HepG2 (cell line): Measurements from ENCODE around the gene TNFRSF9. TPM values are rescaled to one million over a fixed set of nuclear protein-coding genes. Genes with fewer than 3 reads are reported as not detected.

Experiments used
- ATAC-seq: fragments of 200-7000 bp; cut with Tn5 transposase; 3 replicates; pipeline ENCODE4 v1.9.1; 2020; ENCODE audit warnings: mild to moderate bottlenecking, moderate library complexity
- BruUV-seq: library from RNA; stranded (reverse); fragments of 400-500 nt; replicated peaks from 2 replicates; lab custom pipeline; 2021; lab: Mats Ljungman, UMichigan
- CTCF ChIA-PET: fragments of 300-600 bp; formaldehyde crosslinking; extraction: SDS; loops from one replicate; lab custom pipeline; 2021; ENCODE audit warnings: low total read pairs, inconsistent platforms, low intra/inter-chr PET ratio; lab: Yijun Ruan, JAX
- POLR2A ChIA-PET: fragments of 350-600 bp; sonication (Branson Sonifier 250); formaldehyde crosslinking; loops from one replicate; lab custom pipeline; 2020; ENCODE audit warnings: antibody characterized with exemption, inconsistent platforms; lab: Yijun Ruan, JAX
- DNase-seq: peaks from one replicate; pipeline ENCODE4 v3.0.0-alpha.2; 2015; ENCODE audit warnings: low spot score
- FAIRE-seq: peaks from 3 replicates; lab custom pipeline; 2011; peaks lifted over from hg19 to GRCh38; lab: Jason Lieb, UNC
- H2AFZ ChIP-seq: one replicate; pipeline ENCODE4 v1.6.1; 2011; ENCODE audit warnings: low read length, inconsistent platforms
- H3K27ac ChIP-seq: fragments of 300-600 bp; 3 replicates; pipeline ENCODE4 v1.8.0; 2011; ENCODE audit warnings: mixed run types, mild to moderate bottlenecking, mixed read lengths, low read length, inconsistent platforms; ENCODE audit not compliant: insufficient read depth; ENCODE audit errors: extremely low read length
- H3K27me3 ChIP-seq, 2 experiments: fragments of 200-600 bp in 1 of 2; 2 replicates in 1 of 2; 3 replicates in 1 of 2; pipeline versions ENCODE4 v1.6.0 to v1.8.0; 2011; ENCODE audit warnings: low read length in 2 of 2, mild to moderate bottlenecking in 2 of 2, moderate library complexity in 2 of 2, inconsistent platforms in 1 of 2; ENCODE audit not compliant: insufficient read depth in 2 of 2, control insufficient read depth in 1 of 2
- H3K36me3 ChIP-seq, 2 experiments: fragments of 200-600 bp in 1 of 2; replicated peaks in 1 of 2; 2 replicates in 1 of 2; 3 replicates in 1 of 2; pipeline versions ENCODE4 v1.5.1 to v1.8.0; 2011; ENCODE audit warnings: low read length in 2 of 2, inconsistent platforms in 1 of 2; ENCODE audit not compliant: insufficient read depth in 2 of 2, control insufficient read depth in 1 of 2
- H3K4me1 ChIP-seq: 2 replicates; pipeline ENCODE4 v1.5.1; 2012; ENCODE audit warnings: low read length, inconsistent platforms; ENCODE audit not compliant: insufficient read depth
- H3K4me2 ChIP-seq: 2 replicates; pipeline ENCODE4 v1.6.0; 2011; ENCODE audit warnings: low read depth, low read length, inconsistent platforms
- H3K4me3 ChIP-seq, 3 experiments: fragments of 200-600 bp in 1 of 3; sonication (generic), shearing (Covaris generic) in 1 of 3; replicated peaks in 1 of 3; 2 replicates each; pipeline ENCODE4 v1.5.1; 2011 to 2016; ENCODE audit warnings: low read length in 3 of 3, inconsistent platforms in 2 of 3, low read depth in 2 of 3, mild to moderate bottlenecking in 2 of 3, control low read depth in 1 of 3, mixed read lengths in 1 of 3; ENCODE audit not compliant: insufficient read depth in 1 of 3
- H3K79me2 ChIP-seq: one replicate; pipeline ENCODE4 v1.6.1; 2011; ENCODE audit warnings: low read length, inconsistent platforms; ENCODE audit not compliant: insufficient read depth
- H3K9ac ChIP-seq: 2 replicates; pipeline ENCODE4 v1.6.0; 2011; ENCODE audit warnings: mild to moderate bottlenecking, low read depth, low read length, inconsistent platforms; ENCODE audit not compliant: insufficient read depth
- H3K9me3 ChIP-seq: 2 replicates; pipeline ENCODE4 v1.5.1; 2012; ENCODE audit warnings: mild to moderate bottlenecking, low read length
- H4K20me1 ChIP-seq: 2 replicates; pipeline ENCODE4 v1.6.0; 2011; ENCODE audit warnings: inconsistent platforms, mild to moderate bottlenecking, low read length, moderate library complexity; ENCODE audit not compliant: insufficient read depth
- BCL6 ChIP-seq: IDR thresholded peaks from 2 replicates; pipeline ENCODE4 v1.6.1; 2016; ENCODE audit warnings: missing genetic modification reagents, missing compliant biosample characterization
- CBX5 ChIP-seq: sonication (generic); formaldehyde crosslinking; IDR thresholded peaks from 2 replicates; pipeline ENCODE4 v1.4.0; 2020; ENCODE audit warnings: missing genetic modification reagents, borderline replicate concordance
- HOXA7 ChIP-seq: sonication (generic); formaldehyde crosslinking; IDR thresholded peaks from 2 replicates; pipeline ENCODE4 v1.8.1; 2022; ENCODE audit warnings: mild to moderate bottlenecking, missing genetic modification reagents, moderate library complexity
- MYPOP ChIP-seq: sonication (generic); formaldehyde crosslinking; IDR thresholded peaks from 2 replicates; pipeline ENCODE4 v1.8.1; 2023; ENCODE audit warnings: mild to moderate bottlenecking, moderate library complexity, missing genetic modification reagents
- PHB2 ChIP-seq: fragments of 450-650 bp; IDR thresholded peaks from 2 replicates; pipeline ENCODE4 v1.6.1; 2018; ENCODE audit not compliant: partially characterized antibody
- POLR2AphosphoS2 ChIP-seq: IDR thresholded peaks from 2 replicates; pipeline ENCODE4 v1.6.1; 2011; ENCODE audit warnings: low read depth, low read length, improper control_type of control experiment
- SMARCE1 ChIP-seq: fragments of 450-650 bp; IDR thresholded peaks from 2 replicates; pipeline ENCODE4 v1.6.1; 2017; ENCODE audit warnings: borderline replicate concordance
- SSRP1 ChIP-seq: IDR thresholded peaks from 2 replicates; pipeline ENCODE4 v1.6.1; 2016; ENCODE audit warnings: control low read depth
- TBX3 ChIP-seq: fragments of 450-650 bp; IDR thresholded peaks from 2 replicates; pipeline ENCODE4 v1.6.1; 2017; ENCODE audit warnings: antibody characterized with exemption, mild to moderate bottlenecking, inconsistent platforms, borderline replicate concordance
- ZBTB2 ChIP-seq: sonication (generic); formaldehyde crosslinking; IDR thresholded peaks from 2 replicates; pipeline ENCODE4 v1.8.0; 2022; ENCODE audit warnings: low read depth, missing genetic modification reagents
- ZBTB20 ChIP-seq: sonication (generic); formaldehyde crosslinking; IDR thresholded peaks from 2 replicates; pipeline ENCODE4 v1.8.1; 2023; ENCODE audit warnings: missing genetic modification reagents, low read depth, mild to moderate bottlenecking, borderline replicate concordance
- ZNF513 ChIP-seq: sonication (generic); formaldehyde crosslinking; conservative IDR thresholded peaks from 2 replicates; pipeline ENCODE4 v1.5.0; 2020; ENCODE audit warnings: missing genetic modification reagents
- ZNF670 ChIP-seq: sonication (generic); formaldehyde crosslinking; IDR thresholded peaks from 2 replicates; pipeline ENCODE4 v1.8.0; 2022; ENCODE audit warnings: mild to moderate bottlenecking, missing genetic modification reagents, borderline replicate concordance
- ZNF75D ChIP-seq: sonication (generic); formaldehyde crosslinking; IDR thresholded peaks from 2 replicates; pipeline ENCODE4 v1.8.1; 2023; ENCODE audit warnings: missing genetic modification reagents, mild to moderate bottlenecking, borderline replicate concordance
- ZZZ3 ChIP-seq: sonication (generic); formaldehyde crosslinking; IDR thresholded peaks from 2 replicates; pipeline ENCODE4 v1.4.0; 2020; ENCODE audit warnings: missing genetic modification reagents, mild to moderate bottlenecking, borderline replicate concordance
- WGBS: methylation state at CpG from one replicate; pipeline ENCODE4 v1.1.6; 2017; ENCODE audit warnings: low lambda C conversion rate; 5-methylcytosine and 5-hydroxymethylcytosine counted together
- in situ Hi-C: cut with HindIII; loops from 2 replicates; pipeline ENCODE4 v1.10.0; 2017; ENCODE audit warnings: low pct_unique_long_range_greater_than_20kb; ENCODE audit not compliant: extremely low pct_ligation_motif_present
- intact Hi-C: fragments of 100-400 bp; cut with micrococcal nuclease; formaldehyde crosslinking; loops from one replicate; pipeline ENCODE4 v1.10.0; 2022; ENCODE audit not compliant: unreplicated experiment
- polyA plus RNA-seq, 8 experiments: library from polyadenylated mRNA; depleted of rRNA in 3 of 8; stranded (reverse) in 7 of 8; unstranded in 1 of 8; fragments of >200 nt; fragmentation: Illumina TruSeq in 4 of 8; extraction: Trizol in 4 of 8; gene quantifications; 2 replicates each; pipeline versions ENCODE4 v1.2.1 to v1.2.3, GENCODE V29; 2011 to 2016; ENCODE audit warnings: low read depth in 4 of 8, missing spikeins in 1 of 8, mixed read lengths in 1 of 8; ENCODE audit not compliant: insufficient read depth in 1 of 8
- total RNA-seq, 5 experiments: library from RNA; depleted of rRNA; stranded (reverse); fragments of >200 nt; fragmentation: Illumina TruSeq; extraction: Trizol; gene quantifications; 2 replicates each; pipeline ENCODE4 v1.2.3, GENCODE V29; 2016; ENCODE audit warnings: low read depth in 1 of 5

The TNFRSF9 gene
- total and polyA plus RNA-seq, 2 of the 13 experiments (the other 11 are each of a cell fraction or from before 2014, with no cell fraction given), result 0.07 TPM; not detected in 1

- Histone ChIP-seq H3K4me1 (0 out of 2 replicates have a peak, but pooled peaks cover under 1% of the 10 kb centered on the region), H2AFZ (no peak overlapping the region), H3K9me3 (no peaks in the 10 kb centered on the region), H3K4me3 (no peak overlapping the region), H3K27ac (no peak overlapping the region), H3K79me2 (peaks cover 13% of the 10 kb centered on the region), H3K4me2 (no peak overlapping the region), H3K9ac (no peak overlapping the region), H3K36me3 (peaks cover 25 to 55% of the 10 kb centered on the region in 2 experiments), H3K27me3 (no peaks in the 10 kb centered on the region), H4K20me1 (0 out of 2 replicates have a peak, but pooled peaks cover 3% of the 10 kb centered on the region)
- no TSS peak for BruUV-seq
- in situ Hi-C loops (no loop called here), intact Hi-C loops (no loop called here)
- FAIRE-seq (no peak), DNase-seq (no peak), ATAC-seq (no peak)
- 92% methylated on average over 2 of the region's 2 CpGs for WGBS
- ChIA-PET CTCF (no interaction called here), POLR2A (no interaction called here)
- TF ChIP-seq BCL6 (CRISPR knock-in tag) (no peak), ZNF670 (CRISPR knock-in tag) (no peak), ZNF75D (CRISPR knock-in tag) (no peak), ZZZ3 (no peak), HOXA7 (no peak), SMARCE1 (no peak), PHB2 (no peak), MYPOP (no peak), SSRP1 (CRISPR knock-in tag) (no peak), TBX3 (no peak), ZBTB20 (CRISPR knock-in tag) (no peak), ZNF513 (CRISPR knock-in tag) (no peak), ZBTB2 (CRISPR knock-in tag) (no peak), POLR2AphosphoS2 (no peak), CBX5 (no peak)
Observed at GRCh38 chr1:7973086-7973485, 32.4 kb upstream of the TNFRSF9 start.
